Motor neuron (in vitro differentiated cells): Measurements from ENCODE around the gene RGPD6. TPM values are rescaled to one million over a fixed set of nuclear protein-coding genes. Genes with fewer than 3 reads are reported as not detected.
"Not testable (repeated sequence)": the region's sequence is repeated elsewhere in the genome, so short reads cannot be mapped to it uniquely, and the experiment has no call there.

Source experiments
- ATAC-seq, 8 experiments: fragments of 200-7000 bp; cut with Tn5 transposase; replicated peaks in 6 of 8; 2 replicates each; pipeline ENCODE4 v1.8.0; 2021; ENCODE audit warnings: mild to moderate bottlenecking in 8 of 8, moderate library complexity in 8 of 8
- H3K27ac ChIP-seq, 2 donors: fragments of 250-450 bp; sonication (Bioruptor Pico); 2 replicates each; pipeline ENCODE4 v1.9.0; 2021; ENCODE audit warnings: antibody characterized with exemption in 2 of 2, mild to moderate bottlenecking in 2 of 2, moderate library complexity in 1 of 2
- H3K4me1 ChIP-seq, 2 donors: fragments of 250-450 bp; sonication (Bioruptor Pico); replicated peaks in 1 of 2; 2 replicates each; pipeline ENCODE4 v1.6.1; 2021; ENCODE audit warnings: antibody characterized with exemption in 2 of 2, mild to moderate bottlenecking in 2 of 2, moderate library complexity in 1 of 2
- H3K4me3 ChIP-seq, 5 donors: fragments of 250-450 bp; sonication (Bioruptor Pico); 2 replicates each; pipeline ENCODE4 v1.9.0; 2021; ENCODE audit warnings: antibody characterized with exemption in 5 of 5, mild to moderate bottlenecking in 5 of 5, moderate library complexity in 4 of 5
- WGBS, 10 experiments: fragments of 450-650 bp; shearing (Covaris generic); methylation state at CpG; one replicate each; pipeline ENCODE4 v1.0.0; 2022; 5-methylcytosine and 5-hydroxymethylcytosine counted together
- in situ Hi-C, 9 experiments: fragments of 400-800 bp; cut with MboI; loops; one replicate each; pipeline ENCODE4 v1.15.0; 2021; ENCODE audit warnings: low sequenced_read_pairs in 9 of 9, low pct_unique_long_range_greater_than_20kb in 2 of 9; ENCODE audit not compliant: unreplicated experiment in 9 of 9
- total RNA-seq, 8 experiments: library from RNA; unstranded; fragments of 300-600 nt; gene quantifications; 2 replicates each; pipeline versions ENCODE4 v1.2.3 to v1.2.4, GENCODE V29; 2022

The RGPD6 gene
- 10 to 100 TPM; 19.7 to 47.3 (median 27.0) TPM for total RNA-seq

GRCh38 chr2:110576763-110577416 is at the start of gene RGPD6:
TSS of gene RGPD6 (minus strand) at chr2:110577222. CDS start at chr2:110577024, 198 bp downstream.
- no CpG with 5 or more reads among the region's 70 CpGs for WGBS, 10 experiments
- peak within 1 kb of the TSS; percentile 19 to 32 (median 25) for H3K4me3 ChIP-seq
- in situ Hi-C loops, H3K4me1 ChIP-seq, H3K27ac ChIP-seq: not testable (repeated sequence)
- ATAC-seq = peak; percentile 94 to 100 (median 100)

GRCh38 chr2:110619326-110619939 is 42.4 kb upstream of the RGPD6 start:
- WGBS, 10 experiments = 60 to 67% methylated on average over 1 of the region's 9 CpGs; no CpG with 5 or more reads in 8 of the 10 experiments

DNA sequence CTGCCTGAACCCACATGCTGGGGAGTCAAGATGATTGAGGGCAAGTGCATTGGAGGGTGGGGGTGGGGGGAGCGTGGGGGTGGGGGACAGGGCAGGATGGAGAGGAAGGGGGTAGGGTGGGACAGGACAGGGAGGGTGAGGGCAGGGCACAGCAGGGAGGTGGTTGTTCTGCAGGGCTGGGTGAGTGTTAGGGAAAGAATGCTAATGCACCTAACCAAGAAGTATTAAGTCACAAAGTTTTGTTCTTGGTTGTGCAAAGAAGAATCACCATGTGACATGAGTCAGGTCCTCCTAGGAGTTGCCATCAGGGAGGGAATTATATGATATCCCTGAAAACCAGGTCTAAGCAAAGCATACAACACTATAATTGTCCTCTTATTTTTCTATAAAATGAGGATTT is 36.9 kb upstream of the RGPD6 start:
- H3K4me1 ChIP-seq, H3K27ac ChIP-seq, in situ Hi-C loops, H3K4me3 ChIP-seq: not testable (repeated sequence)
- ATAC-seq = peak in 2 of 8 experiments; percentile 51 to 54
- WGBS, 10 experiments = no CpG with 5 or more reads among the region's 1 CpG

More at GRCh38 chr2:110619326-110619939, 42.4 kb upstream of the RGPD6 start:
- in situ Hi-C loops, H3K27ac ChIP-seq, H3K4me3 ChIP-seq, H3K4me1 ChIP-seq: not testable (repeated sequence)
- peak in 3 of 8 experiments; percentile 54 to 99 (median 99) for ATAC-seq

GRCh38 chr2:110610613-110611250 is 33.7 kb upstream of the RGPD6 start:
- H3K27ac ChIP-seq, in situ Hi-C loops, H3K4me1 ChIP-seq: not testable (repeated sequence)
- H3K4me3 ChIP-seq = peak overlapping the region; percentile 49 to 71 (median 59)
- ATAC-seq = peak; percentile 26 to 86 (median 81)
- WGBS, 10 experiments = no CpG with 5 or more reads among the region's 94 CpGs

GRCh38 chr2:110609843-110610612 is 33.0 kb upstream of the RGPD6 start:
- H3K4me3 ChIP-seq = peak overlapping the region in 1 of 5 donors; percentile 20
- H3K4me1 ChIP-seq, in situ Hi-C loops, H3K27ac ChIP-seq: not testable (repeated sequence)
- WGBS, 10 experiments = no CpG with 5 or more reads among the region's 45 CpGs
- peak; percentile 22 to 82 (median 78) for ATAC-seq

DNA sequence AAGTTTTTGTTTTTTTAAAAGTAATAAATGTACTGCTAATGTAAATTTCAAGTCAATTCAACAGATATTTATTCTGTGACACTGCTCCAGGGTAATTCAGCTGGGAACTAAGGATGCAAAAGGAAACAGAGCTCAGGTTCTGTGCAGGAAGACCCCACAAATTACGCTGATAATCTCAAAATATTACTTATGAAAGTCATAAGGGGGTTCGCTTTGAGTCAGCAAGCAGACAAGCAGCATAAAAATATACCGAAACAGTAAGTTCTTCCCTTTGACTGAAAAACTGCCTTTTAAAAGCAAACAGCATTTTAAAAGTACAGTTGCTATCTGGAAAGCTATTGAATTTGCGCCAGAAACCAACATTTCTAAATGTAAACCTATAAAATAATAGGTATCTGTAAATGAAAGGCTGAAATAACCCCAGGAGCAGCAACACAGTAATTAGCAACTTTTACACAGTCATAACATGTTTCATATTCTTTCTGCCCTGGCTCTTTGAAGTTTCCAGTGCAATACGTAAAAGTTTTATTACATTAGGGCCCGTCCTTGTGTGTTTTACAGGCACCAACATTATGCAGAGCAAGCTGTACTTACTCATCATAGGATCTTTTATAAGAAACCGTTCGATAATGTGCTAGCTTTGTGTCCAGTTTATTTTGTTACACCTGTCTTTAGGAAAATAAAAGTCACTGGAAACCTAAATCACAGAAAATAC is 31.9 kb upstream of the RGPD6 start:
- not testable (repeated sequence) for ATAC-seq, H3K4me3 ChIP-seq
- WGBS, 10 experiments = no CpG with 5 or more reads among the region's 8 CpGs

GRCh38 chr2:110605057-110605456 is 28.0 kb upstream of the RGPD6 start:
- H3K4me1 ChIP-seq, H3K27ac ChIP-seq, ATAC-seq, in situ Hi-C loops, H3K4me3 ChIP-seq: not testable (repeated sequence)
- WGBS, 10 experiments = no CpG with 5 or more reads among the region's 12 CpGs

More for the DNA sequence above, 31.9 kb upstream of the RGPD6 start:
- H3K27ac ChIP-seq, H3K4me1 ChIP-seq, in situ Hi-C loops: not testable (repeated sequence)

- H3K4me1 ChIP-seq, in situ Hi-C loops, H3K4me3 ChIP-seq, H3K27ac ChIP-seq: not testable (repeated sequence)
- no CpG with 5 or more reads among the region's 8 CpGs for WGBS, 10 experiments
- ATAC-seq = peak in 4 of 8 experiments; percentile 22 to 94 (median 84)
These were observed 27.0 kb upstream of the RGPD6 start for GRCh38 chr2:110603917-110604591.

GRCh38 chr2:110602139-110602538 is 25.1 kb upstream of the RGPD6 start:
- in situ Hi-C loops, H3K4me3 ChIP-seq, H3K4me1 ChIP-seq, H3K27ac ChIP-seq, ATAC-seq: not testable (repeated sequence)
- no CpG with 5 or more reads among the region's 9 CpGs for WGBS, 10 experiments

DNA sequence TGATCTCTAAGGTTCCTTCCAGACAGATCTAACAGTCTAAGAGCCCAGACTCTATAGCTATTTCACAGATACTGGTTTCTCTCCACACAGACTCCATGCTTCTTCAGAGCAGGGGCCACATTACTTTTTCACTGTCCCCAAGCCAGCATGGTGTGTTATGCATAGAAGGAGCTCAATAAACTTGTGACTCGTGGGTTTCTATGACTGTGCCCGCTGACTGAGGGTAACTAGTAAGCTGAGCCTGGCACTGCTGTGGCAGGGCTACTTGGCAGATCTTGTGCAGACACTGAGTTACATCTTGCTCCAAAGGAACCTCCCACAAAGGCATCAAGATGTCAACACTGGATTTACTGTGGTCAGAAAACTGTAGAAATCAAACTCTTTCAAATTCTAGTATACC is 15.0 kb upstream of the RGPD6 start:
- H3K4me1 ChIP-seq, in situ Hi-C loops, H3K27ac ChIP-seq, H3K4me3 ChIP-seq, ATAC-seq: not testable (repeated sequence)
- WGBS, 10 experiments = no CpG with 5 or more reads among the region's 2 CpGs

DNA sequence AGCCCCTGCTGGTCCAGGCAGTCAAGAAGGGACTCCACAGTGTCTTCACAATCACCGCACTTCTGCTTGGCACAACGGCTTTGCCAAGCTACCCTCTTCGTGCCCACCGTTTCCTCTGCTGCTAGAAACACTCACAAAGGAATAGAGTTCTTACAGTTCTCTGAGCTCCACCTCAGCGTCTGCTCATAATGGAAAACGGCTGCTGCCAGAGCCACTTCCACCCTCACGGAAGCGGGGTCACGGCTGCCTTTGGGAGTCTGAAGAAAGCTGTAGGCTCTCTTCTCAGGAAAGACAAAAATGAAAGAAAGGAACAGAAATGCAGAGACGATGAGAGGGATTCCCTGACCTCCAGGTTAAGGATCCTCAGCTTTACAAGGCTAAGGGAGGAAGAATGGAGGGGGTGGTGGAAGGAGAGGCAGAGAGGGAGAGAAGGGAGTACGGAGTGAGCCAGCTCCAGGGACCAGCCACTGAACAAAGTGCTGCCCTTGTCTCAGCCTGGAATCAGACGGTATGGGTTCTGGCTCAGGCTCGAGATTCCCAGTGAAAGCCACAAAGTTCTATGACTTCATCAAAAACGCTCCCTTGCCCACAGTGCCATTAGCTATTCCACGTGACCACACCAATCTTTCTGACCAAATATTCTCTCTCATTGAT is 12.8 kb upstream of the RGPD6 start:
- H3K4me1 ChIP-seq, in situ Hi-C loops, H3K4me3 ChIP-seq, H3K27ac ChIP-seq: not testable (repeated sequence)
- ATAC-seq = peak in 3 of 8 experiments; percentile 26 to 82 (median 63)
- WGBS, 10 experiments = no CpG with 5 or more reads among the region's 15 CpGs

DNA sequence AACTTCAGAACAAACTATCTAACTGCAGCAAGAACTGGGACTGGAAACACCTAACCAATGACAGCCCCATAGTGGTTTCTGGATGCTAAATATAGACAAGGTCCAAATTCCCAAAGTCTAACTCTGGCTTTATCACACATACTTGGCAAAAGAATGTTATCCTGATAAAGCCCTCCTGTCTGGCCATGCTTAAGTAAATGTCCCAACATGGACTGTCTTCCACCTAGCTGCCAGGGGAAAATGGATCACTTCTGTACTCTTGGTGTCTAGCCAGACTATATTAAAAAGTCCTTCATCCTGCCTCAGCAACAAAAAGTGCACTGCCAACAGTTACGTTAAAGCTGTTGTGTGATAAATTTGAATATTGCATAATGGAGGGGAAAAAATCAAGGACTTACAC is 11.5 kb upstream of the RGPD6 start:
- in situ Hi-C loops, H3K4me3 ChIP-seq, H3K27ac ChIP-seq, ATAC-seq, H3K4me1 ChIP-seq: not testable (repeated sequence)
- WGBS, 10 experiments = no CpG with 5 or more reads among the region's 1 CpG
